HFFc6 (cell line): ENCODE results near the gene CLIP4. TPM values are rescaled to one million over a fixed set of nuclear protein-coding genes. Genes with fewer than 3 reads are reported as not detected.

ENCODE experiments used
- DNase-seq: peaks from one replicate; pipeline ENCODE4 v3.0.0-alpha.2; 2018
- H3K27ac Mint-ChIP-seq: 2 replicates; pipeline ENCODE4 v1.8.0; 2020; ENCODE audit warnings: mild to moderate bottlenecking, mixed read lengths
- H3K27me3 Mint-ChIP-seq: 2 replicates; pipeline ENCODE4 v1.8.0; 2021; ENCODE audit warnings: mild to moderate bottlenecking, moderate library complexity, mixed read lengths; ENCODE audit not compliant: insufficient read depth
- H3K36me3 Mint-ChIP-seq: 2 replicates; pipeline ENCODE4 v1.8.0; 2021; ENCODE audit warnings: low read depth, mixed read lengths
- H3K4me1 Mint-ChIP-seq: 2 replicates; pipeline ENCODE4 v1.8.0; 2020; ENCODE audit warnings: low read depth, mixed read lengths
- H3K4me3 Mint-ChIP-seq: 2 replicates; pipeline ENCODE4 v1.8.0; 2020; ENCODE audit warnings: mild to moderate bottlenecking, moderate library complexity, mixed read lengths
- H3K9me3 Mint-ChIP-seq: 2 replicates; pipeline ENCODE4 v1.8.0; 2020; ENCODE audit warnings: mild to moderate bottlenecking, mixed read lengths
- CTCF ChIP-seq: fragments of 200-600 bp; sonication (generic); IDR thresholded peaks from 2 replicates; pipeline ENCODE4 v1.5.0; 2021; ENCODE audit warnings: antibody characterized with exemption, mild to moderate bottlenecking
- total RNA-seq, 6 experiments: library from RNA; stranded (reverse); fragmentation: NEBNext Ultra II Directional; extraction: Animal tissue kit (Norgen Biotek cat#: 25700); gene quantifications; 2 replicates in 1 of 6; 3 replicates in 5 of 6; pipeline ENCODE4 v1.2.3, GENCODE V29; 2021

CLIP4 gene
- total RNA-seq, 6 experiments from 2014 or later: 33.7 to 40.9 (median 36.6) TPM

- H3K27ac Mint-ChIP-seq: no peak overlapping the region
- H3K4me3 Mint-ChIP-seq: no peak overlapping the region
- no peak for TF ChIP-seq CTCF
- no peaks in the 10 kb centered on the region for H3K9me3 Mint-ChIP-seq
- H3K27me3 Mint-ChIP-seq: no peaks in the 10 kb centered on the region; the same call in 1 of the 2 replicates
- no peak for DNase-seq
- H3K4me1 Mint-ChIP-seq: peaks cover 50% of the 10 kb centered on the region
- 0 out of 2 replicates have a peak, but pooled peaks cover 5% of the 10 kb centered on the region for H3K36me3 Mint-ChIP-seq
These were observed 80.6 kb downstream of the CLIP4 start for GRCh38 chr2:29195796-29196195.

- Mint-ChIP-seq H3K9me3 (no peaks in the 10 kb centered on the region), H3K27ac (no peak overlapping the region), H3K27me3 (no peaks in the 10 kb centered on the region; the same call in 1 of the 2 replicates), H3K4me1 (peaks cover 41% of the 10 kb centered on the region), H3K36me3 (0 out of 2 replicates have a peak, but pooled peaks cover 5% of the 10 kb centered on the region), H3K4me3 (no peak overlapping the region)
- peak; percentile 91 for TF ChIP-seq CTCF
- DNase-seq: peak; percentile 52
These were observed 81.9 kb downstream of the CLIP4 start for GRCh38 chr2:29196792-29197788.

GRCh38 chr2:29201979-29202378 is 86.8 kb downstream of the CLIP4 start:
- H3K27ac Mint-ChIP-seq: no peak overlapping the region
- H3K9me3 Mint-ChIP-seq: no peaks in the 10 kb centered on the region
- H3K27me3 Mint-ChIP-seq: no peaks in the 10 kb centered on the region
- peaks cover 4% of the 10 kb centered on the region for H3K4me1 Mint-ChIP-seq
- no peaks in the 10 kb centered on the region for H3K36me3 Mint-ChIP-seq
- no peak for TF ChIP-seq CTCF
- no peak for DNase-seq
- H3K4me3 Mint-ChIP-seq: no peak overlapping the region

GRCh38 chr2:29202819-29203495 is 87.7 kb downstream of the CLIP4 start:
- Mint-ChIP-seq H3K9me3 (no peaks in the 10 kb centered on the region), H3K4me1 (peaks cover 12% of the 10 kb centered on the region), H3K4me3 (no peak overlapping the region), H3K27ac (no peak overlapping the region), H3K36me3 (no peaks in the 10 kb centered on the region), H3K27me3 (no peaks in the 10 kb centered on the region)
- no peak for TF ChIP-seq CTCF
- DNase-seq: no peak

GRCh38 chr2:29206941-29207340 is 91.7 kb downstream of the CLIP4 start:
- DNase-seq: no peak
- Mint-ChIP-seq H3K4me1 (peaks cover 19% of the 10 kb centered on the region), H3K27me3 (no peaks in the 10 kb centered on the region), H3K4me3 (no peak overlapping the region), H3K9me3 (no peaks in the 10 kb centered on the region), H3K36me3 (0 out of 2 replicates have a peak, but pooled peaks cover 6% of the 10 kb centered on the region), H3K27ac (no peak overlapping the region; the same call in 1 of the 2 replicates)
- TF ChIP-seq CTCF: no peak
